Activated naive CD8-positive, alpha-beta T cell treated with anti-CD3 and anti-CD28 coated beads, Interleukin-2, amount 50 U/mL, for 24 hours (primary cell): ENCODE results near the gene DPY19L3.
A peak's percentile ranks its signal among the peaks of the same experiment; 100 is the strongest.
"Not testable (repeated sequence)": the region's sequence is repeated elsewhere in the genome, so short reads cannot be mapped to it uniquely, and the experiment has no call there.

Source experiments
- ATAC-seq: fragments of 150-1000 bp; cut with Tn5 transposase; one replicate; pipeline ENCODE4 v1.10.0; 2021
- DNase-seq: peaks from one replicate; pipeline ENCODE4 v3.0.0; 2021
- H3K27ac Mint-ChIP-seq: one replicate; pipeline ENCODE4 v1.8.0; 2021; ENCODE audit warnings: mild to moderate bottlenecking, mixed read lengths
- H3K27me3 Mint-ChIP-seq: one replicate; pipeline ENCODE4 v1.8.0; 2021; ENCODE audit warnings: mixed read lengths
- H3K36me3 Mint-ChIP-seq: one replicate; pipeline ENCODE4 v1.8.0; 2021; ENCODE audit warnings: low read depth, mixed read lengths
- H3K4me1 Mint-ChIP-seq: one replicate; pipeline ENCODE4 v1.8.0; 2021; ENCODE audit warnings: mixed read lengths
- H3K4me3 Mint-ChIP-seq: one replicate; pipeline ENCODE4 v1.8.0; 2021; ENCODE audit warnings: mild to moderate bottlenecking, moderate library complexity, mixed read lengths
- H3K9me3 Mint-ChIP-seq: one replicate; pipeline ENCODE4 v1.8.0; 2021; ENCODE audit warnings: mixed read lengths

Gene DPY19L3

DNA sequence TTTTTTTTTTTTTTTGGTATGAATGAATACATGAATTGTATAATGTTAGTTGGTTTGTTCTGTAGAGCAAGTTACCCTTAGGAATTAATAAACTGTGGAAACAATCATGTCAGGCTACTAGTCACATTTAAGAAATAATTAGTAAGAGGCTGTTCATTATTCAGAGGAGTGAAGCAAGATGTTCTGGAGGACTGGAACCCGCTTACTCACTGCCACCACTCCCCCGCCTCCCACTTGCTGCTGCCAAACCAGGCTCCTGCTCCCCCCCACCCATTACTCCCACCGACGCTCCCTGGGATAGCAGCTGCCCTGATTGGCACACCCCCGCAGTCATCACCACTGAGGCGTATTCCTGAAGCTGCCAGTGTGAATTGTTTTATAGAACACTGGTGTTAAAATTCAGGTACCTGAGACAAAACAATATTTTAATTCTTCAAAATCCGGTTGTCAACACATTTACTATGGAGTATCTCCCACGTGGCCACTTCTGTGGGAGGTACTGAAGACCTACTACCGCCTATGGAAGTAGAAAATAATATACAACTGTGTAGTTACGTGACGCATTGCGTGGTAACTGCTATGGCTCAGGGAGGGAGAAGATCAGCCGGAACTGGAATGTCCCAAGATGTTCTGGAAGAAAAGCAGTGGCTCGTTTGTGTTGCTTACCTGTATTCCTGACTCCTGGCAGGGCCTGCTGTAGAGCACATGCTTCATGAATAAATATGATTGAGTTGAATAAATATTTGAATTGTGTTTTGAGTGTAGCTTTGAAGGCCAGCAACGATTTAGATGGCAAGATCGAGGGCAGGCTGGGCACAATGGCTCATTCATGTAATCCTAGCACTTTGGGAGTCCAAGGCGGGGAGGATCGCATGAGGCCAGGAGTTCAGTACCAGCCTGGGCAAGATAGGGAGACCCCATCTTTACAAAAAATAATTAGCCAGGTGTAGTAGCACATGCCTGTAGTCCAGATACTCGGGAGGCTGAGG lies 1.7 kb downstream of the DPY19L3 start:
- no peak for ATAC-seq
- DNase-seq = no peak
- H3K9me3 Mint-ChIP-seq = no peaks in the 10 kb centered on the region

DNA sequence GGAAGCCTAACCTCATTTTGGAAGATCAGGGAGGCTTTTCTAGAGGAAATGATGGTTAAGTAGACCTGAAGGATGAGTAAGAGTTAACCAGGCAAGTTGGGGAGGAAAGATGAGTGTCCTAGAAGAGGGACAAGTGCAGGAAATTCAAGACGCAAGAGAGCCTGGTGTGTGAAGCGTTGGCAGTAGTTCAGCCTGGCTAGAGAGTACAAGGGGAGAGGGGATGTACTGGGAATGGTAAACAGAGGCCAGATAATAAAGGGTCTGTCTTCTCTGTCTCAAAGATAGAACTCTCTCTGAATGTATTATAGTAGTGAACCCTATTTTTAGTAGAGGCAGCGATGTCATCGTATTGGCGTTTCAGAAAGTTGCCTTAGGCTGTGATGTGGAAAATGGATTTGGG lies 9.7 kb downstream of the DPY19L3 start:
- H3K36me3 Mint-ChIP-seq = peaks cover 42% of the 10 kb centered on the region
- no peak for ATAC-seq
- H3K9me3 Mint-ChIP-seq = no peaks in the 10 kb centered on the region
- no peaks in the 10 kb centered on the region for H3K27me3 Mint-ChIP-seq
- DNase-seq = no peak
- no peak overlapping the region for H3K4me3 Mint-ChIP-seq
- H3K4me1 Mint-ChIP-seq = no peaks in the 10 kb centered on the region
- no peak overlapping the region for H3K27ac Mint-ChIP-seq

More for the DNA sequence above, 1.7 kb downstream of the DPY19L3 start:
- no peaks in the 10 kb centered on the region for H3K27me3 Mint-ChIP-seq
- H3K27ac Mint-ChIP-seq = peak overlapping the region; percentile 73
- peak overlapping the region; percentile 84 for H3K4me3 Mint-ChIP-seq
- peaks cover 21% of the 10 kb centered on the region for H3K4me1 Mint-ChIP-seq
- H3K36me3 Mint-ChIP-seq = peaks cover 27% of the 10 kb centered on the region

- DNase-seq (no peak), ATAC-seq (no peak)
- Mint-ChIP-seq H3K27ac (no peak overlapping the region), H3K4me1 (no peaks in the 10 kb centered on the region), H3K36me3 (peaks cover 42% of the 10 kb centered on the region), H3K4me3 (no peak overlapping the region), H3K27me3 (no peaks in the 10 kb centered on the region), H3K9me3 (no peaks in the 10 kb centered on the region)
Observed at GRCh38 chr19:32415669-32416068, 10.1 kb downstream of the DPY19L3 start.

DNA sequence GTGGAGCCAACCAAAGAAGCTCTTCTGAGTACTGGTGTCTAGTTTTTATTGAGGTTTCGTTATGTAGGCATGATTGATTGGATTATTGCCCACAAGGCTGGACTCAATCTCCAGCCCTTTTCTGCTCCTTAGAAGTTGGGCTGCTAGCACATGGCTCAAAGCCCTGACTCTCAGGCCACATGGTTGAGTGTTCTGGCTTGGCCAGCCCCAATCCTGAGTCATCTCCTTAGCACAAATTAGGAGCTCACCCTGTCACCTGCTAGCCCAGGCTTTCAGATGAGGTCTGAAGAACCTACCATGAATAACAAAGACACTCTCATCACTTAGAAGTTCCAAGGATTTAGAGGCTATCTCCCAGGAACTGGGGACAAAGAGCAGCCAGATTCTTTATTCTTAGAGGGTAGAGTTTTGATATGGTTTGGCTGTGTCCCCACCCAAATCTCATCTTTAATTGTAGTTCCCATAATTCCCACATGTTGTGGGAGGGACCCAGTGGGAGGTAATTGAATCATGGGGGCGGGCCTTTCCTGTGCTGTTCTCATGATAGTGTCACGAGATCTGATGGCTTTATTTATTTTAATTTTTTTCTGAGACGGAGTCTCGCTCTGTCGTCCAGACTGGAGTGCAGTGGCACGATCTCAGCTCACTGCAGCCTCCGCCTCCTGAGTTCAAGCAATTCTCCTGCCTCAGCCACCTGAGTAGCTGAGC lies 11.3 kb downstream of the DPY19L3 start:
- no peak overlapping the region for H3K4me3 Mint-ChIP-seq
- peaks cover 32% of the 10 kb centered on the region for H3K36me3 Mint-ChIP-seq
- no peaks in the 10 kb centered on the region for H3K27me3 Mint-ChIP-seq
- no peak for DNase-seq
- H3K27ac Mint-ChIP-seq = no peak overlapping the region
- no peak for ATAC-seq
- H3K4me1 Mint-ChIP-seq = peaks cover 8% of the 10 kb centered on the region
- no peaks in the 10 kb centered on the region for H3K9me3 Mint-ChIP-seq

DNA sequence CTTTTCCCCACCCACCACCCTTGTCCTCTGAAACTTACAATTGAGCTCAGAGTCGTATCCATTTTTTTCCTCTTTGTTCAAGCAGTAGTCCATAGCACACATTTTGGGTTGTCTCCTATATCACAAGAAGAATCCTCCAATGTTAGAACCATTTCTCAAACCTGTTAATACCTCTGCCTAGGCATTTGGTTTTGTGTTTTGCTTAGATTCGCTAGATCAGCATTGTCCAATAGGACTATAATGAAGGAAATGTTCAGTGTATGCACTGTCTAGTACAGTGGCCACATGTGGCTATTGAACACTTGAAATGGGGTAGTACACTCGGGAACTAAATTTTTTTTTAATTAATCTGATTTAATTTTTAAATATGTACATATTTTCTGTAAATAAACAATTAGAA lies 12.6 kb downstream of the DPY19L3 start:
- Mint-ChIP-seq H3K27me3 (no peaks in the 10 kb centered on the region), H3K4me1 (peaks cover 13% of the 10 kb centered on the region), H3K4me3 (no peak overlapping the region), H3K9me3 (no peaks in the 10 kb centered on the region), H3K36me3 (peaks cover 28% of the 10 kb centered on the region), H3K27ac (no peak overlapping the region)
- no peak for ATAC-seq
- no peak for DNase-seq

DNA sequence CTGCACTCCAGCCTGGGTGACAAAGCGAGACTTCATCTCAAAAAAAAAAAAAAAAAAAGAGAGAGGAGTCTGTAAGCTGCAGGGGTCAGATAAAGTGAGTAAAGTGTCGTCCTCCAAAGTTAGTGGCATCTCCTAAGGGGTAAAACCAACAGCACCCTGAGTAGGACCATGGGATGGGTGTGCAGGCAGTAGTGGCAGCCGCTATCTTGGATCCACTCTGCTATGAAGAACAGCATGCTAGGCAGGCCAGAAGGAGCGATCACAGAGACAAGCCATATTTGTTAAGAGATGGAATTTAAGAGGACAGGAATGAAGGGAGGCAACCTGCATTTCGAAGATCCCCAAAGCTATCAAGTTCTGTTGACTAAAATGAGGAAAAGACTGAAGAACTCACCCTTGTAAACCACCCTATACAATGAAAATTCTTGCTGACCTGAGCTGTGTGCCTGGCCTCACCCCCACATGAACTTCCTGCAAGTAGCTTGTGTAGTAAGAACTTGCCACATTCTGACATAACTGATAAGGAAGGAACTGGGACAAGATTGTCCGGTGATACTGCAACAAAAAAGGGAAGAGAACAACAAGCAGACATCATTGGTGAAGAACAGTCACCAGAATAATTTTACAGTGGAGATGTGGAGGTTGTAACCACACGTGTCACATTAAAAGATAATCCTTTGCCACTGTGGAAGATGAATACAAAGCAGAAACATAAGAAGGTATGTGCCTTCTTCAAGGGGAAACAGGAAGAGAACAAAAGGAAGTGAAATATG lies 16.2 kb downstream of the DPY19L3 start:
- H3K36me3 Mint-ChIP-seq = peaks cover 16% of the 10 kb centered on the region
- no peak overlapping the region for H3K4me3 Mint-ChIP-seq
- DNase-seq (no peak), ATAC-seq (no peak)
- H3K27ac Mint-ChIP-seq = peak overlapping the region; percentile 5
- H3K9me3 Mint-ChIP-seq = no peaks in the 10 kb centered on the region
- no peaks in the 10 kb centered on the region for H3K27me3 Mint-ChIP-seq
- peaks cover 13% of the 10 kb centered on the region for H3K4me1 Mint-ChIP-seq

DNA sequence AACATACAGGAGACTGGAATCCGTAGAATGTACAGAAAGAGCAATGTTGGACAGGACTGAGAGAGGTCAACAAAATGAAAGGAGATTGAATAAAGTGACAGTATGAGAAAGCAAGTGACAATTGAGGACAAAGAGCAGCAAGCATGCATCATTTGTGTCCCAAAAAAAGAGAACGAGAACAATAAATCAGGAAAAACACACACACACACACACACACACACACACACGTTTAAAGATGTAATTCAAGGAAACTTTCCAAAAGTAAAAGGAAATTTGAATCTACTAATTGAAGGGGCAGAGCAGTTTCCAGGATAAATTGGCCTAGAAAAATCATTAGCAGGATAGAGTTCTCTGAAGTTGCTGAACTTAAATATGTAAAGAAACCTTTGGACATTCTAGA lies 16.9 kb downstream of the DPY19L3 start:
- Mint-ChIP-seq H3K27ac (no peak overlapping the region), H3K36me3 (peaks cover 19% of the 10 kb centered on the region), H3K4me3 (no peak overlapping the region), H3K9me3 (no peaks in the 10 kb centered on the region), H3K4me1 (peaks cover 13% of the 10 kb centered on the region), H3K27me3 (no peaks in the 10 kb centered on the region)
- DNase-seq (no peak), ATAC-seq (no peak)

- Mint-ChIP-seq H3K36me3 (peaks cover 17% of the 10 kb centered on the region), H3K4me1 (peaks cover 13% of the 10 kb centered on the region)
- H3K9me3 Mint-ChIP-seq, DNase-seq, H3K4me3 Mint-ChIP-seq, ATAC-seq, H3K27me3 Mint-ChIP-seq, H3K27ac Mint-ChIP-seq: not testable (repeated sequence)
Observed at GRCh38 chr19:32423944-32424343, 18.4 kb downstream of the DPY19L3 start.

DNA sequence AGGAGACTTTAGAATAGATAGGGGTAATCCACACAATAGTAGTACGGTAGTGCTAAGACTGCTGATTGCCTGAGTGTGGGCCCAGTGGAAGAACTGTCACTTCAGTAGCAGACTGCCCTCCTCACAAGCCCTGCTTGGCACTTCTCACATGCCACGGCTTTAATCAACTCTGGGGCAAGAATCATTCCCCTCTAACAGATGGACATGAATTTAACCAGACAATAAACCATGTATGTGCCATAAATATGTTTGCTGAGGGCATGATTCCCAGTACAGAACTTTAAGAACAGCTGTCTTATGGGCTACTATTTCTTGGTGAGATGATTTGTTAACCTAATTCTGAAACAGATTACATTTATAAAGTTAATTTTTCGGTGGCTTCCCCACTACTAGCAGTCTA lies 22.0 kb downstream of the DPY19L3 start:
- no peaks in the 10 kb centered on the region for H3K9me3 Mint-ChIP-seq
- H3K27me3 Mint-ChIP-seq = no peaks in the 10 kb centered on the region
- H3K27ac Mint-ChIP-seq = no peak overlapping the region
- H3K36me3 Mint-ChIP-seq = peaks cover 13% of the 10 kb centered on the region
- no peaks in the 10 kb centered on the region for H3K4me1 Mint-ChIP-seq
- no peak for DNase-seq
- no peak for ATAC-seq
- no peak overlapping the region for H3K4me3 Mint-ChIP-seq

DNA sequence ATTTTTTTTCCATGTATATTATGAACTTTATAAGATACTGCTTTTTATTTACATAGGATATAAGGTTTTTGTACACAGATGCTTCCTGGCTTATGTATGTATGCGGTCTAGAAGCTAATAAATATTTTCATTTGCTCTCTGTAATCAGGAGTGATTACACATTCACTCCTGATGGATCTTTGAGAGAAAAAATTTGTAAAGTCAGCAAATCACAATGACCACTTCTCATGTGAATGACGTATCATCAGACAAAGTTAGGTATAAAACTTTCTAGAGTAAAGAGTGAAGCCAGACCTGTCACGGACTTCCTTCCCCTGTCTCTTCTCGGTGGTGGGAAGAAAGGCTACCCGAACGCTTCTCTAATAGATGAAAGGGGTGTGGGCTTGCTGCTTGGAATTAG lies 31.1 kb downstream of the DPY19L3 start:
- peaks cover 7% of the 10 kb centered on the region for H3K36me3 Mint-ChIP-seq
- H3K4me3 Mint-ChIP-seq = no peak overlapping the region
- no peaks in the 10 kb centered on the region for H3K4me1 Mint-ChIP-seq
- DNase-seq (no peak), ATAC-seq (no peak)
- H3K9me3 Mint-ChIP-seq = no peaks in the 10 kb centered on the region
- no peaks in the 10 kb centered on the region for H3K27me3 Mint-ChIP-seq
- H3K27ac Mint-ChIP-seq = no peak overlapping the region

DNA sequence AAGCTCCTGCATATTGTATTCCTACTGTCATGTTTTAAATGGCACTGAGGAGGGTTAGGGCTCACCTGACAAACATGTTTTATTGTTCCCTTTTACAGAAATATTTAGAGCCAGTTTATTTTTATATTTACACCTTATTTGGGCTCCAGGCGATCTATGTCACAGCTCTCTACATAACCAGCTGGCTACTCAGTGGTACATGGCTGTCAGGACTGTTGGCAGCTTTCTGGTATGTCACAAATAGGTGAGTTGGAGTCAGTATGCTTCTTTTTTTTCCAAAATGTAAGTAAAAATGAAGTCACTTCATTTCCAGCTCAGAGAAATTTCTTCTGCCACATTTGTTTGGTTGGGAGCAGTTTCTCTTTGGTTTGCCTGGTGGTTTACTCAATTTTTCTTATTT lies 31.5 kb downstream of the DPY19L3 start:
- Mint-ChIP-seq H3K4me1 (no peaks in the 10 kb centered on the region), H3K27me3 (no peaks in the 10 kb centered on the region)

DNA sequence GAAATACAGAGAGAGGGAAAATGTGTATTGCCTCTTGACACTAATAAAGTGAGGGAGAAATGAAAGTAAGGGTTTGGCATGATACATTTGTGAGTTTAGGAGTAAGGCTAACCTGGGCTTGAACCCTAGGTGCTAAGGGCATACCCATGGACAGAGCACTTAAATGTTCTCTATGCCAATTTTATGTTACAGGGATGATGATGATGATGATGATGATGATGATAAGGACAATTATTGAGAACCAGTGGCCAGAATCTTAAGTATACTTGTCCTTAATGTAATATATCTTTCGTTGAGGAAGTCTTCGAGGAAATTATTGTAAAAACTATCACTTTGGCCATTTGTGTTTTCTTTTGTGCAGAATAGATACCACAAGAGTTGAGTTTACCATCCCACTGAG lies 33.2 kb downstream of the DPY19L3 start:
- no peak overlapping the region for H3K27ac Mint-ChIP-seq
- peaks cover 7% of the 10 kb centered on the region for H3K36me3 Mint-ChIP-seq
- no peak overlapping the region for H3K4me3 Mint-ChIP-seq
- no peaks in the 10 kb centered on the region for H3K27me3 Mint-ChIP-seq
- no peaks in the 10 kb centered on the region for H3K9me3 Mint-ChIP-seq
- DNase-seq (no peak), ATAC-seq (no peak)
- H3K4me1 Mint-ChIP-seq = no peaks in the 10 kb centered on the region

More for the DNA sequence above, 31.5 kb downstream of the DPY19L3 start:
- Mint-ChIP-seq H3K27ac (no peak overlapping the region), H3K9me3 (no peaks in the 10 kb centered on the region), H3K36me3 (peaks cover 7% of the 10 kb centered on the region), H3K4me3 (no peak overlapping the region)
- DNase-seq (no peak), ATAC-seq (no peak)

DNA sequence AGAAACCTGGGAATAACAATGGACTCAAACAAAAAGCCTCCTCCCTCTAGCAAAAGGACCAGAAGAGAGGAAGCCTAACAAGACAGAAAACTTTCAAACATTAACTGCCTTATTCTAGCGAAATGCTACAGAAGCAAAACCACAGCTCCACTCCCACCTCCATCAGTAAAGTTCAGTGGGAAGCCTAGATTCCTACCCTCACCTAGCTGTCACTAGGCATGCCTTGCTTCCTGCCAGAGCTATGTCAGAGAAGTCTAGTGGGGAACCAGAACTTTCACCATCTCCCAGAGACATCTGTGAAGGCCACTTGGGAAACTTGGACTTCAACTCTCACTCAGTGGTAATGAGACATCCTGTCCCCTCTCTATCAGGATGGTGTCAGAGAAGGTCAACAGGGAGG lies 37.1 kb downstream of the DPY19L3 start:
- no peak overlapping the region for H3K27ac Mint-ChIP-seq
- H3K4me3 Mint-ChIP-seq = no peak overlapping the region
- peaks cover 13% of the 10 kb centered on the region for H3K36me3 Mint-ChIP-seq
- H3K9me3 Mint-ChIP-seq = no peaks in the 10 kb centered on the region
- ATAC-seq (no peak), DNase-seq (no peak)
- H3K4me1 Mint-ChIP-seq = no peaks in the 10 kb centered on the region
- no peaks in the 10 kb centered on the region for H3K27me3 Mint-ChIP-seq

GRCh38 chr19:32447534-32447933 lies 42.0 kb downstream of the DPY19L3 start:
- H3K36me3 Mint-ChIP-seq, H3K27me3 Mint-ChIP-seq: not testable (repeated sequence)

More at GRCh38 chr19:32447534-32447933, 42.0 kb downstream of the DPY19L3 start:
- not testable (repeated sequence) for H3K27ac Mint-ChIP-seq, ATAC-seq, H3K9me3 Mint-ChIP-seq, H3K4me3 Mint-ChIP-seq, DNase-seq, H3K4me1 Mint-ChIP-seq
